WERI-Rb-1 (cell line): ENCODE data around the gene NRXN2.

Source experiments
- DNase-seq: peaks from one replicate; pipeline ENCODE4 v3.0.0-alpha.2; 2020
- H3K27ac ChIP-seq: fragments of 250-450 bp; sonication (Bioruptor Pico); 2 replicates; pipeline ENCODE4 v1.5.1; 2020; ENCODE audit warnings: mild to moderate bottlenecking, moderate library complexity
- H3K27me3 ChIP-seq: fragments of 250-450 bp; sonication (Bioruptor Pico); 2 replicates; pipeline ENCODE4 v1.5.1; 2021; ENCODE audit warnings: mild to moderate bottlenecking, low read depth, moderate library complexity; ENCODE audit not compliant: insufficient read depth, severe bottlenecking
- H3K36me3 ChIP-seq: fragments of 250-450 bp; sonication (Bioruptor Pico); 2 replicates; pipeline ENCODE4 v1.5.1; 2020; ENCODE audit warnings: mild to moderate bottlenecking, moderate library complexity
- H3K4me3 ChIP-seq: 2 replicates; pipeline ENCODE4 v1.5.1; 2011; ENCODE audit warnings: low read depth, mild to moderate bottlenecking, control low read depth, low read length
- H3K9me3 ChIP-seq: fragments of 250-450 bp; sonication (Bioruptor Pico); 2 replicates; pipeline ENCODE4 v1.5.1; 2021; ENCODE audit warnings: mild to moderate bottlenecking, moderate library complexity; ENCODE audit not compliant: severe bottlenecking
- TF ChIP-seq, protein P1 (sequence below): IDR thresholded peaks from 2 replicates; pipeline ENCODE4 v1.5.1; 2011; ENCODE audit warnings: low read depth, mild to moderate bottlenecking, control low read depth, inconsistent platforms, low read length

Gene NRXN2

DNA sequence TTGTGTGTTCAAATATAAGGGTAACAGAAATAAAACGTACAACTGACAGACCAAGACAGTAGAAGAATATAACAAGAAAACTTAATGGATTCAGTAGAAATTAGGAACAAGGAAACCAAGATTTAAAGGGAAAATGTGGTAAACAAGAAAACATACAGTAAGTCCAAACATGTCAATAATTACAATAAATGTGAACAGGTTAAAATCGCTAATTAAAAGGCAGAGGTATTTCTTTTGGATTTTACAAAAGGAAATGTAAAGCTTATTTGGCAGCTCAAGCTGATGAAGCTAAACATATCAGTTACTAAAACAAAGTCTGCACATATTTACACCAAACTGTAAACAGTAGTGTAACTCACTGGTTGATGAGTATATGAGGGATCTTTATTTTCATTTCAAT lies 134.3 kb downstream of the NRXN2 start:
- DNase-seq = no peak
- H3K4me3 ChIP-seq = no peak overlapping the region
- no peaks in the 10 kb centered on the region for H3K36me3 ChIP-seq
- TF ChIP-seq, protein P1, sequence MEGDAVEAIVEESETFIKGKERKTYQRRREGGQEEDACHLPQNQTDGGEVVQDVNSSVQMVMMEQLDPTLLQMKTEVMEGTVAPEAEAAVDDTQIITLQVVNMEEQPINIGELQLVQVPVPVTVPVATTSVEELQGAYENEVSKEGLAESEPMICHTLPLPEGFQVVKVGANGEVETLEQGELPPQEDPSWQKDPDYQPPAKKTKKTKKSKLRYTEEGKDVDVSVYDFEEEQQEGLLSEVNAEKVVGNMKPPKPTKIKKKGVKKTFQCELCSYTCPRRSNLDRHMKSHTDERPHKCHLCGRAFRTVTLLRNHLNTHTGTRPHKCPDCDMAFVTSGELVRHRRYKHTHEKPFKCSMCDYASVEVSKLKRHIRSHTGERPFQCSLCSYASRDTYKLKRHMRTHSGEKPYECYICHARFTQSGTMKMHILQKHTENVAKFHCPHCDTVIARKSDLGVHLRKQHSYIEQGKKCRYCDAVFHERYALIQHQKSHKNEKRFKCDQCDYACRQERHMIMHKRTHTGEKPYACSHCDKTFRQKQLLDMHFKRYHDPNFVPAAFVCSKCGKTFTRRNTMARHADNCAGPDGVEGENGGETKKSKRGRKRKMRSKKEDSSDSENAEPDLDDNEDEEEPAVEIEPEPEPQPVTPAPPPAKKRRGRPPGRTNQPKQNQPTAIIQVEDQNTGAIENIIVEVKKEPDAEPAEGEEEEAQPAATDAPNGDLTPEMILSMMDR = no peak
- no peaks in the 10 kb centered on the region for H3K9me3 ChIP-seq
- no peaks in the 10 kb centered on the region for H3K27me3 ChIP-seq
- no peak overlapping the region for H3K27ac ChIP-seq

DNA sequence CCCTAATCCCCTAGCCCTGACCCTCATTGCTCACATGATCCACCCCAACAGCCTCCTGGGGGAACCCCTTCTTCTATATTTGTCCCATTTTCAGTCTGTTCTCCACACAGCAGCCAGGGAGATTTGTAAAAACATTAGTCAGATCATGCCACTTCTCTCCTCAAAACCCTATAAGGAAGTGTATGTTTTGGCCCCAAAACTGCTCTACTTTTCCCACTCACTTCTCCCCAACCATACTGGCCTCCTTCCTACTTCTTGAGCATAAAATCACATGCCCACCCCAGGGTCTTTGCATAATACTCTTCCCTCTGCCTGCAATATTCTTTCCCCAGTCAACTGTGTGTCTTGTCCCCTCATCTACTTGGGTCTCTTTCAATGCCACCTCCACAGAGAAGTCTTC lies 136.6 kb downstream of the NRXN2 start:
- Histone ChIP-seq H3K27ac (no peak overlapping the region), H3K36me3 (no peaks in the 10 kb centered on the region), H3K27me3 (no peaks in the 10 kb centered on the region), H3K9me3 (no peaks in the 10 kb centered on the region), H3K4me3 (no peak overlapping the region)
- TF ChIP-seq, protein P1 = no peak
- no peak for DNase-seq

DNA sequence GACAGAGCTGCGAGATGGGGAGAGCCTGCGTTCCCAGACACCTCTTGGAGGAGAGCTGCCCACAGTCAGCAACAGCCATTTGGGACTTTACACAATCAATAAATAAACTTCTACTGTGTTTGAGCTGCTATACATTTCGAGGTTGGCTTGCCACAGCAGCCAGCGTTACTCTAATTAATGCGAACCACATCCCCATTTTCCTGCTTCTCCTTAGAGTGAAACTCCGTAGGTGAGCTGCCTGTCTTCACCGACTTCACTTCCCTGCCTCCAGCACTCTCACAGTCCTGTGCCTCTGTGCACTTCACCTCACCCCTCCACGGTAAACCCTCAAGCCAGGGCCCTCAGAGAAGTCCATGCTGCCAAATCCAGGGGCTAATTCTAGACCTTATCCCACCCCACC lies 137.8 kb downstream of the NRXN2 start:
- Histone ChIP-seq H3K27me3 (no peaks in the 10 kb centered on the region), H3K9me3 (no peaks in the 10 kb centered on the region), H3K36me3 (no peaks in the 10 kb centered on the region), H3K27ac (no peak overlapping the region), H3K4me3 (no peak overlapping the region)
- no peak for DNase-seq
- TF ChIP-seq, protein P1 = no peak

DNA sequence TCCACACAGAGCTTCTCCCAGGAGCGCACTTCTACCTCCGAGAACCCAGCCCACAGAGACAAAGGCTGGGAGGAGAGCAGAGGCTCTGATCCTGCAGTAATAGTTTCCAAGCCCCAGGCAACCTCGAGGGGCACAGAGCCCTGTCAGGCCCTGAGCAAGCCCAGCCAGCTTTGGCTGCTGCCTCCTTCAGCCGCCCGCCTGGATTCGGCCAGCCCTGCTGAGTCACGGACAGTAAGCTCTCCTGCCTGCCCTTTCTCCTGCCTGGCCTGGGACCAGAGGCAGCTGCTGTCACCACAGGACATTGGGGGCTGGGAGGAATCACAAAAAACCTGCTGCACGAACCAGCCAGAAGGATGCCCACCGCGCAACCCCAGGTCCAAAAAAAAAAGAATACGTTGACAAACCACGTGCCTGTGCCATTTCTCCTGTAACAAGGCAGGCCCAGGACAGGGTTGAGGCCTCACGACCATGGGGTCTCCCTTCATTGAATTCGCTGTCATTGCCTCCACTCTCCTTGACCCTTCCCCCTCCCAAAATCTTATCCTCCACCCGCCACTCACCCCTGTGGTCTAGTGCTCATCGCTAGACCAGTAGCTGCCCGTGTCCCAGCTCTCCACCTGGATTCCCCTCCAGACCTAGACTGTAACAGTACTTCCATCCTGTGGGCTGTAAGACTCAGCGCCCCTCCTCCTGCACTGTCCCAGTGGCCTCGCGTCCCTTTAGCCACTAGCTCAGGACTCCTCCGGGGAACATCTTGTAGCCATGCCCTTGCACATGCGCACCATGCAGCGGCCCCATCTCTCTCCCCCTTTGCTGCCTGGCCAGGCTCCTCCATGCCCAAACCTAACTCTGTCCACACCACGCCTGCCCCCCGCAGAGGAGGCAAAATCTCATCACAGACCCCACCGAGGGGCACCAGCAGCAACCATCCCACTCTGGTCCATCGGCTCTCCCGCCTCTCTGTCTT lies 139.4 kb downstream of the NRXN2 start:
- no peak for DNase-seq

DNA sequence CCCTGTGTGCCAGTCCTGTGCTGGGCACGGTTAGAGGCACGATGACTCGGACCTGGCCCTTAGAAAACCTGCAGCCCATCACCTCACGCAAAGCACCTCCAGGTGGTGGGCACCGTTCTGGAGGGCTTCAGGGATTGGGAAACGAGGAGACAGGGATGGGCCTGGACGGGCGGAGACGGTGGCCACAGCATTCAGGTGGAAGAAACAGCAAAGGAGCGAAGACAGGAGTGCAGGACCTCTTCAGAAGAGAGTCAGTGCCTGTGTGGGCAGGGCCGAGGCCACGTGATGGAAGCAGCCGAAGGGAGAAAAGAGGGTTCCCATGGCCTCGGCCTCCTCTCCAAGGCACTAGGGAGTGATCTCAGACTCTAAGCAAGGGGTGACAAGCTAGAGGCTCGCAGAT lies 140.1 kb downstream of the NRXN2 start:
- H3K27me3 ChIP-seq = no peaks in the 10 kb centered on the region
- no peak overlapping the region for H3K4me3 ChIP-seq
- DNase-seq = no peak
- H3K9me3 ChIP-seq = no peaks in the 10 kb centered on the region
- no peak overlapping the region for H3K27ac ChIP-seq
- TF ChIP-seq, protein P1 = no peak
- H3K36me3 ChIP-seq = no peaks in the 10 kb centered on the region

More for the DNA sequence above, 139.4 kb downstream of the NRXN2 start:
- Histone ChIP-seq H3K36me3 (no peaks in the 10 kb centered on the region), H3K27me3 (no peaks in the 10 kb centered on the region), H3K27ac (no peak overlapping the region), H3K4me3 (no peak overlapping the region), H3K9me3 (no peaks in the 10 kb centered on the region)
- TF ChIP-seq, protein P1 = no peak
